ENCODE data around the gene MARCHF3. TPM values are rescaled to one million over a fixed set of nuclear protein-coding genes. Genes with fewer than 3 reads are reported as not detected.

MARCHF3 gene
- total and polyA plus RNA-seq, 10 of the 15 experiments (the other 5 are each of a cell fraction or from before 2014, with no cell fraction given) = 3.6 to 24.1 (median 11.3) TPM

GRCh38 chr5:127068493-127069214 is 38.3 kb upstream of the MARCHF3 start:
- SMC1A ChIA-PET (ENCODE audit: uncharacterized antibody, unreplicated experiment) = interaction anchor here (0.9 to 1.0 kb wide), 2 partner anchors 10 to 22 kb away, joined by 3 read pairs; no protein-coding TSS in a partner anchor
- Histone ChIP-seq H3K9ac (ENCODE audit: control insufficient read depth, insufficient read depth, low read length) (no peak overlapping the region), H3K27me3 (replicated peaks in 1 of 2; ENCODE audit: control insufficient read depth in 2 of 2, insufficient read depth in 2 of 2, low read length in 1 of 2) (no peaks in the 10 kb centered on the region), H3K9me3 (replicated peaks; ENCODE audit: control insufficient read depth, insufficient read depth, low read length) (no peaks in the 10 kb centered on the region), H3K4me2 (ENCODE audit: control insufficient read depth, insufficient read depth) (no peak overlapping the region), H3K4me1 (ENCODE audit: control insufficient read depth, insufficient read depth, low read length) (no peaks in the 10 kb centered on the region), H4K20me1 (ENCODE audit: control insufficient read depth, insufficient read depth) (no peaks in the 10 kb centered on the region), H3K27ac (ENCODE audit: control insufficient read depth, insufficient read depth) (no peak overlapping the region), H2AFZ (ENCODE audit: control insufficient read depth, low read depth, low read length) (no peak overlapping the region), H3K4me3 (no peak overlapping the region), H3K36me3 (ENCODE audit: control insufficient read depth in 2 of 2, insufficient read depth in 2 of 2, low read length in 1 of 2) (peaks cover 0 to 3% of the 10 kb centered on the region in 2 experiments; a peak in 2 of 4 replicates), H3K79me2 (ENCODE audit: control insufficient read depth, insufficient read depth, low read length) (no peaks in the 10 kb centered on the region)
- intact Hi-C loops (cut with micrococcal nuclease; ENCODE audit: unreplicated experiment) = no loop called here
- RAD21 ChIA-PET (ENCODE audit: unreplicated experiment) = no interaction called here
- TF ChIP-seq LARP7 (IDR thresholded peaks at IDR 0.05) = no peak
- no peak for TF ChIP-seq ELK1 (IDR thresholded peaks at IDR 0.05; ENCODE audit: low read depth, low read length)
- TF ChIP-seq EGR1 (IDR thresholded peaks at IDR 0.05; ENCODE audit: borderline replicate concordance in 1 of 2, low read depth in 2 of 2, low read length in 2 of 2) = no peak
- TF ChIP-seq PBX3 (IDR thresholded peaks at IDR 0.05; ENCODE audit: insufficient replicate concordance, low read depth, low read length) = no peak
- no peak for TF ChIP-seq RCOR1 (conservative IDR thresholded peaks at IDR 0.05; ENCODE audit: low read depth, low read length)
- no peak for TF ChIP-seq NFYB (IDR thresholded peaks at IDR 0.05; ENCODE audit: insufficient read depth, low read depth, low read length)
- no peak for TF ChIP-seq SP1 (IDR thresholded peaks at IDR 0.05; ENCODE audit: low read depth, low read length)
- TF ChIP-seq DPF2 (IDR thresholded peaks at IDR 0.05) = no peak
- no peak for TF ChIP-seq EED (IDR thresholded peaks at IDR 0.05; ENCODE audit: low read depth)
- TF ChIP-seq NR2C2 (IDR thresholded peaks at IDR 0.05; ENCODE audit: borderline replicate concordance, control insufficient read depth, insufficient read length, low read depth) = no peak
- no peak for TF ChIP-seq ZBTB33 (IDR thresholded peaks at IDR 0.05)
- no peak for TF ChIP-seq MTA3 (IDR thresholded peaks at IDR 0.05; ENCODE audit: borderline replicate concordance, low read length)
- TF ChIP-seq MXI1 (IDR thresholded peaks at IDR 0.05; ENCODE audit: low read depth, low read length) = no peak
- no peak for TF ChIP-seq BCL11A (IDR thresholded peaks at IDR 0.05; ENCODE audit: low read depth, low read length)
- TF ChIP-seq CREB1 (IDR thresholded peaks at IDR 0.05; ENCODE audit: low read depth) = no peak
- no peak for TF ChIP-seq PAX5 (IDR thresholded peaks at IDR 0.05; ENCODE audit: borderline replicate concordance, low read depth, low read length)
- no peak for TF ChIP-seq MEF2A (IDR thresholded peaks at IDR 0.05; ENCODE audit: insufficient read depth, low read depth, low read length)
- no peak for TF ChIP-seq USF2 (IDR thresholded peaks at IDR 0.05; ENCODE audit: borderline replicate concordance, low read depth, low read length)
- no peak for DNase-seq (ENCODE audit: low read depth, low spot score)
- BruUV-seq (replicated peaks) = no TSS peak
- no peak for ATAC-seq
- POLR2A ChIA-PET = no interaction called here
- CTCF ChIA-PET = no interaction called here
- in situ Hi-C loops (cut with MboI) = no loop called here
- FAIRE-seq = no peak
- 61% methylated on average over 2 of the region's 2 CpGs for WGBS (ENCODE audit: insufficient coverage, insufficient replicate concordance, low lambda C conversion rate, missing lambda C conversion rate)

All from GM12878 (cell line).